NT2/D1 (cell line): Measurements from ENCODE around the gene NMT2.

Source experiments
- YY1 ChIP-seq: IDR thresholded peaks from 2 replicates; pipeline ENCODE4 v1.6.1; 2011; ENCODE audit not compliant: insufficient read length, insufficient read depth
- ZNF274 ChIP-seq: IDR thresholded peaks from 2 replicates; pipeline ENCODE4 v1.6.1; 2011; ENCODE audit warnings: mild to moderate bottlenecking, low read depth, low read length

GRCh38 chr10:15152556-15152955, 15.9 kb downstream of the NMT2 start:
- TF ChIP-seq ZNF274 (no peak), YY1 (no peak)
